GM21825 (cell line): ENCODE data around the gene NDST3.

Experiments
- ATAC-seq: cut with Tn5 transposase; IDR thresholded peaks from one replicate; pipeline ENCODE4 v1.9.1; 2021; ENCODE audit warnings: mild to moderate bottlenecking, moderate library complexity; ENCODE audit not compliant: unreplicated experiment

The NDST3 gene

GRCh38 chr4:118173126-118173525 lies 138.8 kb downstream of the NDST3 start:
- no peak for ATAC-seq

GRCh38 chr4:118173956-118174725 lies 139.9 kb downstream of the NDST3 start:
- ATAC-seq: no peak

- no peak for ATAC-seq
Measured at GRCh38 chr4:118175506-118175905, 141.2 kb downstream of the NDST3 start.

DNA sequence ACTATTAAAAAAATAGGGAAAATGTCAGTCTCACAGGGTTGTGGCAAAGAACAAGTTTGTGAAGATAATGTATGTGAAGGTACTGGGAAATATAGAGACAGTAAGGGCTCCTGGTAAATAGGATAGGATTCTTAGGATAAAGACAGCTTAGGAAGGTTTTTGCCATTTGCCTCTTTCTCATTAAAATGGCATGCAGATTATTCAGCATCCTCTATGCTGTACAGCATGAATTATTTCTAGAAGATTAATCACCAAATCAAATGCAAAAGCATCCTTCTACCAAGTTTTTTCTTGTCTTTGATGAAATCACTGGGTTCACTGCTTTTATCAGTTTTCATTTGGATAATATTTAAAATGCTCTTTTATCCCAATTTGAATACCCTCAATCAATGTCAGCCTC lies 142.8 kb downstream of the NDST3 start:
- ATAC-seq: no peak

- no peak for ATAC-seq
Measured at GRCh38 chr4:118180776-118181175, 146.5 kb downstream of the NDST3 start.

GRCh38 chr4:118190903-118191302 lies 156.6 kb downstream of the NDST3 start:
- no peak for ATAC-seq

GRCh38 chr4:118193421-118193820 lies 159.1 kb downstream of the NDST3 start:
- ATAC-seq: no peak

DNA sequence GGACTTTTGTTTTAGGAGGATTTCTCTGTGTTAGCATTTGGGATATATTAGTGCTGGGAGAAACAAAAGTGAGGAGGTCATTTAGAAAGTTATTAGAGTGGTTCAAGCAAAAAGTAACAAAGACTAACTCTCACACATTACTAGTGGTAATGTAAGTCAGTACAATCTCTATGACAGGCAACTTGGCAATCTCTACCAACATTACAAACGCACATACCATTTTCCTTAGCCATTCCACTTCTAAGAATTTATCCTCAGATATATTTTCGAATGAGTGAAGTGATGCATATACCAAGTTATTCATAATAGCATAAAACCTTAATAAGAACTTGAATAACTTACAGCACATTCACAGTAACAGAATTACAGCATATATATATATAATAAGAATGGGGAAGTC lies 172.3 kb downstream of the NDST3 start:
- no peak for ATAC-seq

DNA sequence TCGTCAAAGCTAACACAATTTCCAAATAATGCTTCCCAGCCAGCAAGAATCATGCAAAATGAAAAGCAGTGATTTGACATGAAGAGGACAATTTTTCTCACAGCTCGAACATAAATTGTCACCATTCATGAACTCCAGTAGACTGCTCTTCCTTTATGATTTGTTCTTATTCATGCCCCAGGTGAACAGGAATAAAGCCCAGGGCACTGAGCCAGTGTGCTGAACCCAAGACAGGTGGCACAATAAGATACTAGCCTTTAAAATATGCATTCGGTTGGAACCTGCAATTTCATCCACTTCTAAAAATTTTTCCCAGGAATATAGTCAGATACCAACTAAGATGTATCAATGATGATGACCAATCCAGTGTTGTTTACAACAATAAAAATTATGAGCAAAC lies 178.8 kb downstream of the NDST3 start:
- no peak for ATAC-seq

- no peak for ATAC-seq
Measured at GRCh38 chr4:118215826-118216225, 181.5 kb downstream of the NDST3 start.

- ATAC-seq: no peak
Measured at GRCh38 chr4:118221227-118221800, 187.0 kb downstream of the NDST3 start.

GRCh38 chr4:118224243-118224829 lies 190.1 kb downstream of the NDST3 start:
- ATAC-seq: no peak

GRCh38 chr4:118225511-118225910 lies 191.2 kb downstream of the NDST3 start:
- ATAC-seq: no peak

- ATAC-seq: no peak
Measured at GRCh38 chr4:118226311-118227010, 192.2 kb downstream of the NDST3 start.

DNA sequence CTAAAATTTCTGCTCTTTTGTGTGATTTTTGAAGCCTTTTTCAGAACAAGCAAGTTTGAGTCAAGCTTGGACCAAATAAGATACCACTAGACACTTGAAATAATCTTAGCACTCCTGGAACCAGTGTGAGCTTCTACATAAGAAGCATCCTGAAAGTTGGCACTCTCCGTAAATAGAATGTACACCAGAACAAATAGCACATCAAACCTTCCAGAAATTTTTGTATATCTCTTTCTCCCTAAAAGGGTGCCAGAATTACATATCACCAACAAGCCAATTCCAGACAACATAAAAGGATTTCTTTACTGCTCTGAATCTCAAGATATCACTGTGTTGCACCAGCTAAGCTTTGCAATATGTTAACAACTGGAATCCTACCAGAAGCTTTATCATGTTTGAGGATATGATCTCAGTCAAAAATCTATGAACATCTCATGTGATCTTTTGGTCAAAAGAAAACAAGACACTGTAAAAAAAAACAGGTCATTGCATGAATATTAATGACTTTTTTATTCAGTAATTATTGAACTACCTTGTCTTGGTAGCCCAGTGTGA lies 201.4 kb downstream of the NDST3 start:
- ATAC-seq: no peak

DNA sequence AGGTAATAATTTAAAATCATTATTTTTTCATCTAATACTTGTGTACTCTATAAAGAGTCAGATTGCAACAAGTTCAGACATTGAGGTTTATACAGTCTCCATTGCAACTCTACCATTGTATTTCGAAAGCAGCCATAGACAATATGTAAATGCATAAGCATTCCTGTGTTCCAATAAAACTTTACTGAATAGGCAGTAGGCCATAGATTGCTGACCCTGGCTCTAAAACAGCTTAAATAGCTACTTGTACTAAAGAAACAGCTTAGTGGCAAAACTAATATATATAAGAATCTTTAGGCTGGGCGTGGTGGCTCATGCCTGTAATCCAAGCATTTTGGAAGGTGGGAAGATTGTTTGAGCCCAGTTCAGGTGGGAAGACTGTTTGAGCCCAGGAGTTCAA lies 203.2 kb downstream of the NDST3 start:
- no peak for ATAC-seq

- no peak for ATAC-seq
Measured at GRCh38 chr4:118249890-118250289, 215.6 kb downstream of the NDST3 start.

DNA sequence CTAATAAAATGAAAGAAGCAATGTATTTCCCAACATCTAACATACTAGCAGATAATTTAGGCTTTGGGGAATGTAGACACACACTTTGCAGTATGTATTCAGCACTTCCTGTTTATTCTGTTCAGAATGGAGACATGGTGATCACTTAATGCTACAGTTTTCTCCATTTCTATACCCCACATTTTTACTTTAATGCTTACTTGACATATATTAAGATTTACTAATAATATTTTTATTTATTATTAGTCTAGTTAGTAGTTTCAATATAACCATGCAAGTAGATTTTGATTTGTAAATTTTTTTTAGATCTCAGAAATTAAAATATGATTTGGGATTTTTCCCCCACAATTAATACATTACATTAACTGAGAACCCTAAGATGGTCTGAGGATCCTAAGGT lies 220.1 kb downstream of the NDST3 start:
- no peak for ATAC-seq

- no peak for ATAC-seq
Measured at GRCh38 chr4:118259111-118259510, 224.8 kb downstream of the NDST3 start.

GRCh38 chr4:118260309-118260708 lies 226.0 kb downstream of the NDST3 start:
- no peak for ATAC-seq

DNA sequence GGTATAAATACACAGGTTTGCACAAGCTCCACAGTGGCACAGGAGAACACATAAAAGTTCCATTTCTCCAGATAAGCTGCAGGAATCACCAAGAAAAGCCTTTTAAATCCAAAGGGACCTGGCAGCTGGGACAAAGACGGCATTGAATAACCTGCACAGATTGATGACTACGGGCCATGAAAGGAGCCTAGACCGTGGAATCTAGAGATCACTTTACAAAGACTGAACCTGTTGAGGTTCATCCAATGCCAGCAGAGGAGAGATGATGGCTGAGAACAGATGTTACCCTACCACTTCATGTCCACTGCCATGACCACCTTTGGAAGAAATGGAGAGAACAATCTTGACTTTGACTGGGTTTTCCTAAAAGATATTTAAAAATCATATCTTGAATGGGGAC lies 229.8 kb downstream of the NDST3 start:
- no peak for ATAC-seq
